MCF 10A (cell line): Measurements from ENCODE around the gene CPVL. TPM values are rescaled to one million over a fixed set of nuclear protein-coding genes. Genes with fewer than 3 reads are reported as not detected.

Experiments
- BruUV-seq: library from RNA; stranded (reverse); fragments of 400-500 nt; replicated peaks from 2 replicates; lab custom pipeline; 2021; lab: Mats Ljungman, UMichigan
- CTCF ChIA-PET: fragments of 300-600 bp; sonication (Branson Sonifier 250); formaldehyde crosslinking; extraction: SDS; loops from one replicate; lab custom pipeline; 2021; ENCODE audit warnings: antibody characterized with exemption, inconsistent platforms; lab: Yijun Ruan, JAX
- POLR2A ChIA-PET: fragments of 300-600, 350-650 bp; sonication (Branson Sonifier 250); formaldehyde crosslinking; extraction: SDS; loops from one replicate; lab custom pipeline; 2020; ENCODE audit warnings: antibody characterized with exemption, inconsistent platforms; lab: Yijun Ruan, JAX
- DNase-seq: peaks from one replicate; pipeline ENCODE4 v3.0.0-alpha.2; 2018; ENCODE audit not compliant: unreplicated experiment
- H3K27ac Mint-ChIP-seq: one replicate; pipeline ENCODE4 v1.8.0; 2022; ENCODE audit warnings: mild to moderate bottlenecking, low read depth, mixed read lengths; ENCODE audit not compliant: unreplicated experiment
- H3K27me3 Mint-ChIP-seq: one replicate; pipeline ENCODE4 v1.8.0; 2022; ENCODE audit warnings: mixed read lengths; ENCODE audit not compliant: insufficient read depth, unreplicated experiment
- H3K36me3 Mint-ChIP-seq: one replicate; pipeline ENCODE4 v1.8.0; 2022; ENCODE audit warnings: mild to moderate bottlenecking, moderate library complexity, mixed read lengths; ENCODE audit not compliant: insufficient read depth, unreplicated experiment
- H3K4me1 Mint-ChIP-seq: one replicate; pipeline ENCODE4 v1.8.0; 2022; ENCODE audit warnings: mixed read lengths; ENCODE audit not compliant: insufficient read depth, unreplicated experiment
- H3K4me3 Mint-ChIP-seq: one replicate; pipeline ENCODE4 v1.8.0; 2022; ENCODE audit warnings: mild to moderate bottlenecking, moderate library complexity, mixed read lengths; ENCODE audit not compliant: unreplicated experiment
- H3K9me3 Mint-ChIP-seq: one replicate; pipeline ENCODE4 v1.8.0; 2022; ENCODE audit warnings: mixed read lengths; ENCODE audit not compliant: unreplicated experiment
- intact Hi-C: fragments of 100-400 bp; cut with micrococcal nuclease; formaldehyde crosslinking; loops from 2 replicates; pipeline ENCODE4 v1.14.1; 2022
- total RNA-seq: library from RNA; stranded (reverse); gene quantifications from 2 replicates; pipeline ENCODE4 v1.2.3, GENCODE V29; 2022
- TF ChIP-seq, protein P1 (sequence below): fragments of 200-600 bp; IDR thresholded peaks from one replicate; pipeline ENCODE4 v1.8.0; 2022; ENCODE audit warnings: antibody characterized with exemption, mild to moderate bottlenecking; ENCODE audit not compliant: unreplicated experiment

The CPVL gene
- total RNA-seq, 1 experiment from 2014 or later = 49.0 TPM

DNA sequence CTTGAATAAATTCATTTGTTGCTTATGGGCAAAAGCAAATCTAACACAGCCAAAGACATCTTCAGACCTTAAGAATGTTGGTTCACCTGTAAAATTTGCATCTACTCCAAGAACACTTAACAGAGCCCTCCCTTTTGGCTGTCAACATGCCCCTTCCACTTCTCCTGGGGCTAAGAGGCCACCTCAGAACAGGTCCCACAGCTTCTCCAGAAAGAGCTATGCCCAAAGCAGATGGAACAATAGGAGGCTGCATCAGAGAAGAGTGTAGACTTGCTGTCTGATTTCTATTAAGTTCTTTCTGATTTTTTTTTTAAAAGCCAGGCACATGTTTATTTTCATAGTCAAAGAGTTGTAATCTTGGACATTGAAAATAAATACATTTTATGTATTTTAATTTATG lies 162.1 kb downstream of the CPVL start:
- H3K9me3 Mint-ChIP-seq = peaks cover 14% of the 10 kb centered on the region
- intact Hi-C loops = no loop called here
- no peak overlapping the region for H3K4me3 Mint-ChIP-seq
- no peaks in the 10 kb centered on the region for H3K27me3 Mint-ChIP-seq
- no TSS peak for BruUV-seq
- no peaks in the 10 kb centered on the region for H3K36me3 Mint-ChIP-seq
- no peak for DNase-seq
- ChIA-PET POLR2A (interaction anchor here (0.7 to 1.3 kb wide), 2 partner anchors 17 to 275 kb away, joined by 4 to 5 read pairs; no protein-coding TSS in a partner anchor), CTCF (interaction anchor here (0.7 kb wide), 1 partner anchor 61 kb away, joined by 3 read pairs; no protein-coding TSS in a partner anchor)
- peaks cover 59% of the 10 kb centered on the region for H3K4me1 Mint-ChIP-seq
- H3K27ac Mint-ChIP-seq = peak overlapping the region; percentile 78
- TF ChIP-seq, protein P1, sequence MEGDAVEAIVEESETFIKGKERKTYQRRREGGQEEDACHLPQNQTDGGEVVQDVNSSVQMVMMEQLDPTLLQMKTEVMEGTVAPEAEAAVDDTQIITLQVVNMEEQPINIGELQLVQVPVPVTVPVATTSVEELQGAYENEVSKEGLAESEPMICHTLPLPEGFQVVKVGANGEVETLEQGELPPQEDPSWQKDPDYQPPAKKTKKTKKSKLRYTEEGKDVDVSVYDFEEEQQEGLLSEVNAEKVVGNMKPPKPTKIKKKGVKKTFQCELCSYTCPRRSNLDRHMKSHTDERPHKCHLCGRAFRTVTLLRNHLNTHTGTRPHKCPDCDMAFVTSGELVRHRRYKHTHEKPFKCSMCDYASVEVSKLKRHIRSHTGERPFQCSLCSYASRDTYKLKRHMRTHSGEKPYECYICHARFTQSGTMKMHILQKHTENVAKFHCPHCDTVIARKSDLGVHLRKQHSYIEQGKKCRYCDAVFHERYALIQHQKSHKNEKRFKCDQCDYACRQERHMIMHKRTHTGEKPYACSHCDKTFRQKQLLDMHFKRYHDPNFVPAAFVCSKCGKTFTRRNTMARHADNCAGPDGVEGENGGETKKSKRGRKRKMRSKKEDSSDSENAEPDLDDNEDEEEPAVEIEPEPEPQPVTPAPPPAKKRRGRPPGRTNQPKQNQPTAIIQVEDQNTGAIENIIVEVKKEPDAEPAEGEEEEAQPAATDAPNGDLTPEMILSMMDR = no peak

GRCh38 chr7:28983396-28984190 lies 162.7 kb downstream of the CPVL start:
- Mint-ChIP-seq H3K36me3 (no peaks in the 10 kb centered on the region), H3K4me1 (peaks cover 53% of the 10 kb centered on the region), H3K27me3 (no peaks in the 10 kb centered on the region), H3K27ac (peak overlapping the region; percentile 78), H3K9me3 (peaks cover 14% of the 10 kb centered on the region), H3K4me3 (no peak overlapping the region)
- BruUV-seq = no TSS peak
- intact Hi-C loops = no loop called here
- ChIA-PET CTCF (interaction anchor here (0.7 to 1.7 kb wide), 4 partner anchors 20 to 123 kb away, joined by 3 to 8 read pairs (median 4); no protein-coding TSS in a partner anchor), POLR2A (interaction anchor here (0.7 to 1.6 kb wide), 4 partner anchors 12 to 276 kb away, joined by 3 to 5 read pairs (median 4); no protein-coding TSS in a partner anchor)
- TF ChIP-seq, protein P1 = no peak
- DNase-seq = no peak

GRCh38 chr7:28981161-28981465 lies 165.2 kb downstream of the CPVL start:
- BruUV-seq = no TSS peak
- Mint-ChIP-seq H3K4me1 (peaks cover 29% of the 10 kb centered on the region), H3K27ac (no peak overlapping the region), H3K4me3 (no peak overlapping the region), H3K9me3 (peaks cover 4% of the 10 kb centered on the region), H3K27me3 (no peaks in the 10 kb centered on the region), H3K36me3 (no peaks in the 10 kb centered on the region)
- intact Hi-C loops = no loop called here
- CTCF ChIA-PET = interaction anchor here (0.6 to 2.0 kb wide), 7 partner anchors 12 to 630 kb away, joined by 3 to 10 read pairs (median 4); no protein-coding TSS in a partner anchor
- DNase-seq = no peak
- TF ChIP-seq, protein P1 = no peak
- POLR2A ChIA-PET = interaction anchor here (0.8 kb wide), 1 partner anchor 9 kb away, joined by 3 read pairs; no protein-coding TSS in a partner anchor

DNA sequence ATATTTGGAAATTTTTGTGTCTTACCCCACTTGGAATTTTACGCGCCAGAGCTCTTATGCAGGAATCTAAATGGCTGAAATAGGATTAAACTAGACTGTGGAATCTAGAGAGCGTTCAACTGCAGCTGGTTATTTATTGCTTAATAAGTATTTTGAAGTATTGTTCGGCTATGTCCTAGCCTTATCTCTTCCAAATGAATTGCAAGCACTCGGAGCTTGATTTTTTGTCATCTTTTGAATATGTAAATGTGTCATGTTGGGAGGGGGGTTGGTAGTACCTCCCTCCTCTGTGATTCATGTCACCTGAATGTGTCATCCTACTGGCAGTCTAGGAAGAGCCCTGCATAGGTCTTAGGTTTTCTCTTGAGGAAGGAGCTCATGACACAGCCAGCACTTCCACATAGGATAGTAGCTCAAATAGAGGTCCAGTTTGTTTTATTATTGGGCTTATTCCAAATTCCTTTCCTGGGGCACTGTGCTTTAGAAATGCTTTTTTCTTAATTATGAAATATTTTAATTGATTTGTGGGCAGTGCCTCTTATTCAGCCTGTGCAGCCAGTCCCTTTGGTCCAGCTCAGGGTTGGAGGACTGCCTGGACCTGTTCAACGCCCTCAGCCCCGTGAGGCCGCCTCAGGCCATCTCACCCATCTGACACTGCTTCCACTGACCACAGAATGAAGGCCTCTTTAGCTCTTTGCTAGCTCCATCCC lies 165.7 kb downstream of the CPVL start:
- Mint-ChIP-seq H3K9me3 (peaks cover 4% of the 10 kb centered on the region), H3K4me1 (peaks cover 25% of the 10 kb centered on the region), H3K27ac (no peak overlapping the region), H3K4me3 (no peak overlapping the region), H3K36me3 (no peaks in the 10 kb centered on the region), H3K27me3 (no peaks in the 10 kb centered on the region)
- TF ChIP-seq, protein P1 = no peak
- ChIA-PET POLR2A (interaction anchor here (0.6 to 0.8 kb wide), 2 partner anchors 10 to 301 kb away, joined by 3 to 4 read pairs; no protein-coding TSS in a partner anchor), CTCF (interaction anchor here (0.6 to 2.0 kb wide), 6 partner anchors 12 to 631 kb away, joined by 3 to 10 read pairs (median 4); no protein-coding TSS in a partner anchor)
- intact Hi-C loops = no loop called here
- no peak for DNase-seq
- BruUV-seq = no TSS peak
